HG03039 (cell line): ENCODE data around the gene ACBD5.
"Not testable (repeated sequence)": the region's sequence is repeated elsewhere in the genome, so short reads cannot be mapped to it uniquely, and the experiment has no call there.

Experiments
- ATAC-seq: cut with Tn5 transposase; IDR thresholded peaks from one replicate; pipeline ENCODE4 v1.9.1; 2021; ENCODE audit warnings: mild to moderate bottlenecking, moderate library complexity; ENCODE audit not compliant: unreplicated experiment

ACBD5 gene

GRCh38 chr10:27240212-27241009, at the start of gene ACBD5:
TSS of gene ACBD5 (minus strand) at chr10:27240797. CDS start at chr10:27240688, 109 bp downstream.
- ATAC-seq: peak; percentile 42

GRCh38 chr10:27285093-27285492, 44.5 kb upstream of the ACBD5 start:
- no peak for ATAC-seq

- ATAC-seq: no peak
Observed at GRCh38 chr10:27276581-27276980, 36.0 kb upstream of the ACBD5 start.

DNA sequence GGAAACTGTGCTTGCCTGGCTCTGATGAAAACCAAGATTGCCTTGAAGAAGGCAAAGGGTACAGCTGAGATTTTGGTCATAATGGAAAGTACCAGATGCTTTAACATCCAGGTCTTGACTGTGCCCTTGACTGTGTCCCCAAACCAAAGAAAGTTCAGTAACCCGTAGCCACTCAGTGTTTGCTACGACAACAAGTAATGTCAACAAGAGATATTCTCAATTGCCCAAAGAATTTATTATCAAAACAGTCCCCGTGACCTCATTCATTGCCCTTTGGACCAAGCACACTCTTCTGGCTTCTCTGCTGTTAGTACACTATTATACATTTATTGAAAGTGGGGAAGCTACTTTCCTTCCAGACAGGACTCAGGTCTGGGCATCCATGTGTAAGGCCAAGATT, 25.4 kb upstream of the ACBD5 start:
- ATAC-seq: not testable (repeated sequence)

- not testable (repeated sequence) for ATAC-seq
Observed at GRCh38 chr10:27262788-27263187, 22.2 kb upstream of the ACBD5 start.

- peak; percentile 61 for ATAC-seq
Observed at GRCh38 chr10:27258838-27259812, 18.5 kb upstream of the ACBD5 start.

DNA sequence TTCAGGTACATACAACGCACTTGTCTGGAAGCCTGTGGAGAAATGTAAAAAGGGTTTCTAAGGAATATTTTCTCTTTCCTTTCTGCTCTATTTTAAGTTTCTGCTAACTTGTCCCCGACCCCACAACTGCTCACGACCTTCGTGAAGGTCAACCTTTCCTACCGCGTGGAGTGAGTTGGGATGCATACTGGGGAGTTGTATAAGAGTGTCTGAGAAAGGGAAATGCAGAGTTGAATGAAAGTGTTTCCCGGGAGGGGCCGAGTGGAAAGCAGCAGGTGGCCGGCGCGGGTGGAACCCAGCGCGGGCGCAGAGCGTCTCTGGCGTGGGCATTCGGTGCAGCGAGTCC, 17.9 kb upstream of the ACBD5 start:
- ATAC-seq: no peak

DNA sequence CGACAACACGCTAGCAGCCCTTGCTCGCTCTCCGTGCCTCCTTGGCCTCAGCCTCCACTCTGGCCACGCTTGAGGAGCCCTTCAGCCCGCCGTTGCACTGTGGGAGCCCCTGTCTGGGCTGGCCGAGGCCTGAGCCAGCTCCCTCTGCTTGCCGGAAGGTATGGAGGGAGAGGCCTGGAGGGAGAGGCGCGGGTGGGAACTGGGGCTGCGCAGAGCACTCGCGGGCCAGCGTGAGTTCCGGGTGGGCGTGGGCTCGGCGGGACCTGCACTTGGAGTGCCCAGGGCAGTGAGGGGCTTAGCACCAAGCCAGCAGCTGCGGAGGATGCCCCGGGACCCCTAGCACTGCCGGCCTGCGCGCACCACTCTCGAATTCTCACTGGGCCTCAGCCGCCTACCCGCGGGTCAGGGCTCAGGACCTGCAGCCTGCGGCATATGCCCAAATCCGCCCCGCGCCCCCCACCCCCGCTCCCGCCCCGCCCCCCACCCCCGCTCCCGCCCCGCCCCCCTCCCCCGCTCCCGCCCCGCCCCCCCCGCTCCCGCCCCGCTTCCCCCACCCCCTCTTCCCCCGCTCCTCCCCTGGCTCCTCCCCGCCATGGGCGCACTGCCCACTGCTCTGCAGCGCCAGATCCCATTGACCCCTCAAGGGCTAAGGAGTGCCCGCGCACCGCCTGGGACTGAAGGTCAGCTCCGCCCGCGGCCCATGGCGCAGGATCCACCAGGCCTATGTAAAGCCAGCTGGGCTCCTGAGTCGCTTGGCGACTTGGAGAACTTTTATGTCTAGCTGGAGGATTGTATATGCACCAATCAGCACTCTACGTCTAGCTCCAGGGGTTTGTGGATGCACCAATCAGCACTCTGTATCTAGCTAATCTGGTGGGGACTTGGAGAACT, 15.9 kb upstream of the ACBD5 start:
- no peak for ATAC-seq

DNA sequence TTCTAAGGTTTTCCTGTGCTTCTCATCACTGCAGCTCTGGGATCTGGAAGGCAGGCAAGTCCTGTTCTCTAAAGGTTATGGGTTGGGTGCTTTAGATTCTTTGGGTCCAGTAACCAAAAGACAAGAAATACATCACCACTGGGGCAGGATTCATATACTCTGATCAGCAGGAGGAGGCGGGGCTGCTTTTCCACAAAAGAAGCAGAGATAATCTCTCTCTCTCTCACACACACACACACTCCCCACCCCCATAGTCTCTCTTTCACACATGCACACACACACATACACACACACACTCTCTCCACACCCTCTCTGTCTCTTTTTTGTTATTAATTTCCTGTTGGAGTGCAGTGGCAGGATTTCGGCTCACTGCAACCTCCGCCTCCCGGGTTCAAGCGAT, 13.0 kb upstream of the ACBD5 start:
- ATAC-seq: no peak

DNA sequence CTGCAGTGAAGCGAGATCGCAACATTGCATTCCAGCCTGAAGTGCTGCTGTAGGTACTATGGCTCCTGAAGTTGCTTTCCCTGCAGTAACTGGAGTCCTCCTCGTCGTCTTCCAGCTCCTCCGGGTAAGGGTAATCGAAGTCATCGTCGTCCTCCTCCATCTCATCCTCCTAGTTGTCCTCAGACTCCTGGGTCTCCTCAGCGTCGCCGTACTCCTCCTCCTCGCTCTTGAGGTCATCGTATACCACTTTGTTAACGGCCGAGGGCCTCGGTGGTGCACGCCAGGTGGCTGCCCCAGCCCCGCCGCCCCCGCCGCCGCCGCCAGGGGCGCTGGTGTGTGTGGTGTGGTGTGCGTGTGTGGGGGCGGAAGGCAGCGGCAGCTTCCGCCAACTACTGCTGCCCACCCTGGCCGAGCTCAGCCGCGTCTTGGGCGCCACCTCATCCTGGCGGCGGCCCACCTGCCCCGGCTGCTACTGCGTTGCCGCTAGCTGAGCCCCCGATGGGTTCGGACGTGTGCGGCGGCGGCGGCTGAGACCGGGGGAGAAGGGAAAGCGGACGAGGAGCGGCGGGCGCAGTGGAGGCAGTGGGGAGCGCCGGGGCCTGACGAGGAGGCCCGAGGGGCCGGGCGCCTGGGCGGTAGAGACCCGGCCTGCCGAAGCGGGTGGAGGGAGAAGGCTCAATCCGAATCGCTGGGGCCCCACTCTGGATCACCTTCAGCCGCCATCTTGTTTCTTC, 11.8 kb upstream of the ACBD5 start:
- ATAC-seq: peak; percentile 97

- no peak for ATAC-seq
Observed at GRCh38 chr10:27251554-27251953, 11.0 kb upstream of the ACBD5 start.

- no peak for ATAC-seq
Observed at GRCh38 chr10:27248215-27248614, 7.6 kb upstream of the ACBD5 start.

DNA sequence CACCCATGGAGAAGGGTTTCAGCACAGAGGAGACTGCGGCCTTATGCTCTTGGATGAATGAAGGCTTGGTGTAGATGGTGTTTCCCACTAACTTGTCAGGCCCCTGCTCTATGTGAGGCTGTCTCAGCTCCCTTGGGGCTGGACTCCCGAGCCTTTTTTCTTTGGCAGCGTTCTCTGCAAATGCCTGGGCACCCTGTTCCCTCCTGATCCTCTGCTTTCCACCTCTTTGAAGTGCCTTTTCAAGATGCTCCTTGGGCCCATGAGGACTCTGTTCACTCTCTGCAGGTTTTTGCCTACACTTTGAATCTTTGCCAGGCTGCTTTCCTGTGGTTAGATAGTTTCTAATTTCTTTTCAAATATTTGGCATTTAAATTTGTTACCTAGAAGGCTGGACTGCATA, 6.8 kb upstream of the ACBD5 start:
- no peak for ATAC-seq

GRCh38 chr10:27247006-27247405, 6.4 kb upstream of the ACBD5 start:
- ATAC-seq: no peak

DNA sequence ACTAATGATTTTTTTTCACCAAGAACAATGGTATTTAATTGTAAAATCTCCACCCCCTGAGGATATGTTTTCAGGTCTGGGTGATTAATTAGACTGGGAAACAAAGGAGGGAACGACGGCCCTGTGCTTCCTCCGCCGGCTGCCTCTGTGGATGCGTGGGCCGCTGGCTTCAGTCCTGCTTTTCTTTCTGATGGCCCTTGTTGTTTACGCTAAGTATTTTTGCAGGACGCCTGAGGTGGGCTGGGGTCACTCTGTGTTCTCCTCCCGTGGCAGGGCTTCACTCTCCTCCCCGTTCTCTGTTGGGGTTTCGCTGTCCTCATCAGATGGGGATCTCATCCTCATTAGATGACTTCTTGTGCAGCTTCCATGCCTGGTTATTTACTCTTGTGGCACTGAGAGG, 5.2 kb upstream of the ACBD5 start:
- no peak for ATAC-seq

GRCh38 chr10:27244976-27245375, 4.4 kb upstream of the ACBD5 start:
- no peak for ATAC-seq

DNA sequence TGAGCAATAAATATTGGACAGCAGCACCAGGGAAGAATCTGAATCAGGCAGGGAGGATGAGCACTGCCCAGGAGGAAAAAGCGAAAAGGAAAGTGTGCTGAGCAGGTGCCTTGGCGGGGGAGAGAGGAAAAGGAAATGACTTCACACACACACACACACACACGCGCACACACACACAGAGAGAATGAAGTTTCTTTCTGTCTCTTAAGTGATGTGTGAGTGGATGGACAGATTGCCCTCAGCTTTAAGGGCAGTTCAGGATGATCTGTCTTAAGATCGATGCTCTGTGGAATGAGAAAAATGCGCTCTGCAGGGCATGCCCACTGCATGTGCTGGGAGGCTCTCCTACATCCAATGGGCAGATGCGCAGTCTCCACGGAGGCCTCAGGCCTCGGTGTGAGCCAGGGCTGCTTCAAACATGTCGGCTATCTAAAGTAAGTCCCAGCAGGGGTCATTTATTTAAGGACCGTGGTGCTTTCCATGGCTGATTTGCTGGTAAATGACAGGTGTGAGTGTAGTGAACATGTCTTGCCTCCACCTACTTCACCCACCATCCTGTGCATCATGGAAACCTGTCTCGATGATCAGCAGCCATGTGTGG, 2.5 kb upstream of the ACBD5 start:
- no peak for ATAC-seq

GRCh38 chr10:27242473-27242950, 1.9 kb upstream of the ACBD5 start:
- ATAC-seq: no peak

GRCh38 chr10:27241652-27242472, 1.3 kb upstream of the ACBD5 start:
- ATAC-seq: peak; percentile 73
